Stimulated activated CD4-positive, alpha-beta T cell treated with anti-CD3 and anti-CD28 coated beads, Interleukin-4, amount 100 ng/mL, for 4 hours (primary cell): ENCODE results near the gene CEMIP2.
A peak's percentile ranks its signal among the peaks of the same experiment; 100 is the strongest.
"Not testable (repeated sequence)": the region's sequence is repeated elsewhere in the genome, so short reads cannot be mapped to it uniquely, and the experiment has no call there.

Experiments
- DNase-seq, 2 experiments: peaks; one replicate each; pipeline ENCODE4 v3.0.0-alpha.2; 2020

The CEMIP2 gene

DNA sequence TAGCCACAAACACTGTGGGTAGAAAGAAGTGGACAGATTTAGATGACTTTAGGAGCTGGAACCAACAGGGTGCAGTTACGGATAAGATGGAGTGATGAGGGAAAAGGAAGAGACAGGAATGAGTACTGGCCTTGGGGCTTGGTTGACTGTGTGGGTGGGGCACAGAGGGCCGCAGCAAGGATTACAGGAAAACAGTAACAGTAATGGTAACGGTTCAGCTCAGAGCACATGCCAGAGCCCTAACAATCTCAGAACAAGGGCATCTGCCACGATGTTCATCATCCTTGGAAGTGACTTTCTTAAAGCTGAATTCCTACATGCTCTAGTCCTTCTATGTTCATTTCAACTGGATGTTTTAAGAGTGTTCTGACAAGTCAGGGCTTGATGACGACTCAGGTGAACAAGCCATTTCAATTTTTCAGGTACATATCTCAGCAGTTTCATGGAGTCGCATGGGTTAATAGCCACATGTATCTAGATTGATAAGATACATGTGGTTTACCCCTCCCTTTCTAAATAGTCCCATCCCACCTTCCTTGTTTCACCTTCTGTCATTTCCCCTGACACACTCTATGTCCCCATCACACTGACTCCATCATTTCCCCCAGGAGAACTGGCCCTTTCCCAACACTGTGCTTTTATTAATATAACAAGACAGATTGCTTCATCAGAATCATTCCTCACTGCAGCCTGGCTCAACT is 65.0 kb downstream of the CEMIP2 start:
- DNase-seq = no peak

DNA sequence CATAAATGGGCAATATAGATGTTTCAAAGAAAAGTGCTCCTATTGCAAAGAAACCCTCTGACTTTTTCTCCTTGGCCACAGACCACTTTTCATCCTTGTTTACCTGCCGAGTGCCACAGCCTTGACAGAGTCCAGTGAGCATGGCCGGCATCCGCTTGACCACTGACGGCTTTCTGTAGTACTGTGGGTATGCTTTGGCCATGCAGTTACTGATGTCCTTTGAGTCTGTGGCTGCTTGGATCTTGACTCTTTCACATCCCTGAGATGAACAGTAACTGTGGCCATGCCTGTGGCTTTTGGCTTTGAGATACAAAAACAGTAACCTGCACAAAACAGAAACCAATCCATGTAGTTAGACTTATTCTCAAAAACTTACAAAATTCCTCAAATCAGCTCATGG is 70.4 kb downstream of the CEMIP2 start:
- DNase-seq = no peak

DNA sequence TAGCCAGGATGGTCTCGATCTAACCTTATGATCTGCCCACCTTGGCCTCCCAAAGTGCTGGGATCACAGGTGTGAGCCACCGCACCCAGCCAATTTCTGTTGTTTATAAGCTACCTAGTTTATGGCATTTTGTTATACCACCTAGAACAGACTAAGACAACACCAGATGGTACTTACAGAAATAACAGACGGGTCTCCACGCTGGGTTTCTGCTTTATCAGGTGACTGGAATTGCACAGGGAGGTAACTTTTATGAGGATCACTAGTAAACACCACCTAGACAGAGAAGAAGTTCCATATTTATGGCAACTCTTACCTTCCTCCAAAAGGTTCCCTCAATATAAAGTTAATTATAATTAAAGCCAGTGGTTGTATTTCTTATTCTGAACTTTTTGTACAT is 74.0 kb downstream of the CEMIP2 start:
- no peak for DNase-seq

DNA sequence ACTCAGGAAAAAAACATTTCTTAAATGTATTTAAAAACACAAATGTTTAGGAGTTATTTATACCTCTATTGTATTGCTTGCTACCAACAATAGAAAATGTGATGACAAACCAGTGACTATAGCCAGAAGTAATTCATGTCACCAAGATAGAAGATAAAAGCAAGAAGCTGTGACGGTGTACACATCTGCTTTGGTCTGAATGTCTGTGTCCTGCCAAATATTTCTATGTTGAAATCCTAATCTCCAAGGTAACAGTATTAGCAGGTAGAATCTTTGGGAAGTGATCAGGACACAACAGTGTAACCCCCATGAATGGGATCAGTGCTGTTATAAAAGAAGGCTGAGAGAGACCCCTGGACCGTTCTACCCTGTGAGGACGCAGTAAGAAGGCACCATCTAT is 74.7 kb downstream of the CEMIP2 start:
- DNase-seq = no peak

DNA sequence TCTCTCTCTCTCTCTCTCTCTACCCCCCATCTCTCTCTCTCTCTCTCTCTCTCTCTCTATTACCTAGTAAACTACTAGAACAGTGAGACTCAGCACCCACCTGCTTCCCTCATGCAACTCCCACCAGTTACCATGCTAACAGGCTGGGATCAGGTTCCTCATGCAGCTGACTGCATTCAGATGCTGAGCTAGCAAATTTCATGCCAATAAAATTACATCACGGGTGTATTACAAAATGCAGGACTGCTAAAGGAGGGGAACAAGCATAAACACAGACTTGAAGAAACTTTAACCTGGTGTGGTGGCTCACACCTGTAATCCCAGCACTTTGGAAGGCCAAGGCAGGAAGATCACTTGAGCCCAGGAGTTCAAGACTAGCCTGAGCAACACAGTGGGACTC is 76.0 kb downstream of the CEMIP2 start:
- no peak for DNase-seq

DNA sequence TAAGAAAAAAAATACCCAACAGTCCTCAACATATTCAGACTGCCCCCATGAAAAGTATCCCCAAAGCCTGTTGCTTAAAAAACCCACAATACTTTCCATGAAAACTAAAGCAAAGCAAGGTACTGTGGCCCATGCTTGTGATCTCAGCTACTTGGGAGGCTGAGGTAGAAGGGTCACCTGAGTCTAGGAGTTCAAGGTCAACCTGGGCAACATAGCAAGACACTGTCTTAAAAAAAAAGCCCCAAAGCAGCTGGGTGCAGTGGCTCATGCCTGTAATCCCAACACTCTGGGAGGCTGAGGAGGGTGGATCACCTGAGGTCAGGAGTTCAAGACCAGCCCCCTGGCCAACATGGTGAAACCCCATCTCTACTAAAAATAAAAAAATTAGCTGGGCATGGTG is 76.7 kb downstream of the CEMIP2 start:
- not testable (repeated sequence) for DNase-seq

DNA sequence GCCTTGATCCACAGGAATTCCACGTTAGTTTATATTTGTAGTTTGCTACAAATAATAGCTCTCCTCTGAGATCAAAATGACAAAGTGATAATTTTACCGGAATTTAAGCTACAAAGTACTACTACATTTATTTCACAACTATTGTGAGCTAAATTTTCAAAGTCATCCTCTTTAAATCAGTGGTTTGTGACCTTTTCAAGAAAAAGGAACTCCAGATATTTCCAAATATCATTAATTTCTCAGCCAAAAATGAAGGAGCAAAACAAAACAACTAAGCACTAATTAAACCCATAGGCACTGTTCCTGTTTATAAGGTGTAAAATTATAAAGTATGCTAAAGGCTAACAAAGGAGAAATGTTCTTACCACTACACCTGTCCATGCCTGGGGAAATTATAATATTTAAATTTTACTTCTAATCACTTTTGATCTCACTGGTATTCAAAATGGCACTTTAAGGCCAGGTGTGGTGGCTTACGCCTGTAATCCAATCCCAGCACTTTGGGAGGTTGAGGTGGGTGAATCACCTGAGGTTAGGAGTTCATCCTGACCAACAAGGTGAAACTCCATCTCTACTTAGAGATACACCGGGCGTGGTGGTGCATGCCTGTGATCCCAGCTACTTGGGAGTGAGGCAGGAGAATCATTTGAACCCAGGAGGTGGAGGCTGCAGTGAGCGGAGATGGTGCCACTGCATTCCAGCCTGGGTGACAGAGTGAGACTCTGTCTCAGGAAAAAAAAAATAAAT is 77.5 kb downstream of the CEMIP2 start:
- DNase-seq = no peak

DNA sequence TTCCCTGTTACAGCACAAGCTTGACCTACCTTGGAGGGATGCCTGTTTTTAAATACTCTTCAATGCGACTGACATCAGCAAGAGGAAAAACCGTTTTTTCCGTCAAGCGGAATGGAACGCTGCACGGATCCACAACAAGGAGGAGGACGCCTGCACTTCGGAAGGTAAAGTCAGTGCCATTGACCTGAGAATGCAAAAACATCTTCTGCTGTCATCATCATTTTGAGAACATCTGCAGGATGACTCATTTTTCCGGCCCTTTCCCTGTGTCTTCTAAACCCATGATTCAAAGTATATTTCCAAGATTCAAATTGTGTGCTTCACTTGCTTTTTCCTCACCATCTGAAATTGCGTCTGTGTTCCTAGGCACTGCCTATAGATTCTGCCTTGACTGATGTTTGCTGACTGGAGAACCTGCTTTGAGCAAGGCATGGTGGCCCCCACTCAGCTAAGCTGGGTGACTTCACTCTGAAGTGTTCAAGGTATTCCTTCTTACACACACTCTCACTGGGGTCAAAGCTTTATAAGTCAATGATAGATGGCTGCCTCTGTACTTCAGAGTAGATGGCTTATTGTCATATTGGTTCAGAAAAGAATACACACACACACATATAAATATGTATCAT is 78.1 kb downstream of the CEMIP2 start:
- DNase-seq = no peak

DNA sequence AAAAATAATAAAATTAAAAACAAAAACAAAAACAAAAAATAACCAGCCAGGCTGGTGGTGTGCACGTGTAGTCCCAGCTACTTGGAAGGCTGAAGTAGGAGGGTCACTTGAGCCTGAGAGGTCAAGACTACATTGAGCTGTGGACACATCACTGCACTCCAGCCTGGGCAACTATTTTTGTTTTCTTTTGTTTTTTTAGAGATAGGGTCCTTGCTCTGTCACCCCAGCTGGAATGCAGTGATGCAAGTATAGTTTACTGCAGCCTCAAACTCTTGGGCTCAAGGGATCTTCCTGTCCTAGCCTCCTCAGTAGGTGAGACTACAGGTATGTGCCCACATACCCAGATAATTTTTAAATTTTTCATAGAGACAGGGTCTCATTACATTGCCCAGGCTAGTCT is 80.6 kb downstream of the CEMIP2 start:
- DNase-seq = no peak

DNA sequence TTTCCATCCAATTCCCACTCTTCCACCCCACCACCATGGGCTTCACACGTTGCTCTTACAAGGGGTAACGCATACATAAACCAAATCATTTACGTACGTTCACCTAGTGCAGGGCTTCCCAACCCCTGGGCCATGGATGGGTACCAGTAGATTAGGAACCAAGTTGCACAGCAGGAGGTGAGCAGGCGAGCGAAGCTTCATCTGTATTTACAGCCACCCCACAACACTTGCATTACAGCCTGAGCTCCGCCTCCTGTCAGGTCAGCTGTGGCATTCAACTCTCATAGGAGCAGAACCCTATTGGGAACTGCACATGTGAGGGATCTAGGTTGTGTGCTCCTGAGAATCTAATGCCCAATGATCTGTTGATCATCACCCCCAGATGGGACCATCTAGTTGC is 82.3 kb downstream of the CEMIP2 start:
- no peak for DNase-seq

DNA sequence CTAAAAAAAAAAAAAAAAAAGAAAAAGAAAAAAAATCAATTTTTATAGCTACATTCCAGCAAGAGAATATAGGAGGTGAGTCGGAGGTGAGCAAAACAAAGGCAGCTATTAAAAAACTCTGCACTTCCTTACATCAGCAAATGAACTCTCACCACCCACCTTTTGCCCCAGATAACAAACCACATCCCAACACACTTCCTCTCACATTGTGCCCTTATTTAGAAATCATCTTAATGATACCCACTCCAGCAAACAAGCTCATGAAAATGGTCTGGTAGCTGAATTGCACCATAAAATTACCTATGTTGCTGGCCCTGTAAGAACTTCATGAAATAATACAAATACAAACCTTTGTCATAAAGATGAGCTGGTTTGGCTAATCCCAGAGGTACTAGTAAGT is 82.9 kb downstream of the CEMIP2 start:
- peak in 1 of 2 experiments; percentile 19 for DNase-seq

DNA sequence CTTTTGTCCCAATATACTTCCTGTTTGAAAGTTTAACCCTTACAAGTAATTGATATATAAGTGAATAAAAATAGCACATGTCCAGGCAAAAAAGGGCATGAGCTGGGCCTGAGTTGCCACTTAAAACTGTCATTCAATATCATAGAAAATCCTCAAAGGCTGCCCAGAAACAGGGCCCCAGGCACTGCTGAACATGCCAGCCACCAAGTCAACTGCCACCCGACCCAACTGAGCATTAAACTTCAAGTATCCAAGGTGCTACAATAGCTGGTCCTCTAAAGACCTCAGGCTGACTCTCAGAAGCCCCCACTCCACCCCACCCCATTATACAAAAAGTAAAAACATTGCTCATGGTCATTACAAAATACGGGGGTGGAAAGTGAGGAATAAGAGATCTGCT is 83.7 kb downstream of the CEMIP2 start:
- DNase-seq = no peak

DNA sequence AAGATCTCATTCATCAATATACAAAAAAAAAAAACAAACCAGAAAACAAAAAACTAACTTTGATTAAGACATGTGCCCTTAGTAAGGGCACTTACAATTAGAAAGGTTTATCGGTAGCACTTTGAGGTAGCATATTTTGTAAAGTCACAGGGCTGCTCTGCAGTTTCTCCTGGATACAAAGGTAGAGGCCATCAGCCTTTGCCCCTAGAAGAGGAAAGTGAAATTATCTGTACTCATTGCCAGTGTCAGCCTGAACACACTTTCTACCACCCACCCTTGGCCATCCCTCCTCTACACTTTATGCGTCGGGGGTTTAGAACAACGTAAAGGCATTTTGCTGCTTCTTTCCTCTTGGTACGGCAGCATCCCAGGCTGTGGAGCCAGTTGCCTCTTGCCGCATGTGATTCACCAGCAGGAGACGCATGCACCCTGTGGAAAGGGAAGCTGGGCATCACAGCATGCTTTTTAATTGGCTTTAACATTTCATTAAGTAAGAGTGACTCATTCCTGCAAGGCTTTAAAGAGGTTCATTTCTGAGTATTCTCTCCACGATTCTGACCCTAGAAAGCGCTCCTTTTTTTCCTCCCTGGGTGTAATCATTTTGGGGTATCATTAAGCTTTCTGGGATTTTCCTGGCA is 84.6 kb downstream of the CEMIP2 start:
- no peak for DNase-seq

DNA sequence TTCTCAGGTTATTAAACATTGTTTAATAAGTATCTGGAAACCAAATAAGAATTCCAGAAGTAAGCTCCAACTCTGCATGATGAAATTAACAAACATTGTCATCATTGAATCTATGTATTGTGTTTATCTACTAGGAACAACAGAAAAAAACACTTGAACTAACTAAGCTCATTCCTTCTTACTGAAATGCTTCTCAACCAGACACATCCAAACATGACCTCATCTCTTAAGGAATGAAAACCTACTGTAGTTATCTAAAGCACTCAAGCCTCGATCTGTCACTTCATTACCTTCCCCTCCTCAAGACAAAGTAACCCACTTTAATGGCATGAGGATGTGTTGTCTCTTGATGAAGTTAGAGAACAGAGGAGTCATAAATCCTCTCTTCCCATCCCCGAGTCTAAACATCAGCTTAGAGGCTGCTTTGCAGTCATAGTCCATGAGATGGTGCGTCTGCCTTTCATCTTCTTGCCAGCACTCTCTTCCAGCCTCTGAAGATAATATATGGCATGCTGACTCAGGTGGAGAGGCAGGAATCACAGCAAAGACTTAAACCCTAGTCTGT is 86.5 kb downstream of the CEMIP2 start:
- no peak for DNase-seq

DNA sequence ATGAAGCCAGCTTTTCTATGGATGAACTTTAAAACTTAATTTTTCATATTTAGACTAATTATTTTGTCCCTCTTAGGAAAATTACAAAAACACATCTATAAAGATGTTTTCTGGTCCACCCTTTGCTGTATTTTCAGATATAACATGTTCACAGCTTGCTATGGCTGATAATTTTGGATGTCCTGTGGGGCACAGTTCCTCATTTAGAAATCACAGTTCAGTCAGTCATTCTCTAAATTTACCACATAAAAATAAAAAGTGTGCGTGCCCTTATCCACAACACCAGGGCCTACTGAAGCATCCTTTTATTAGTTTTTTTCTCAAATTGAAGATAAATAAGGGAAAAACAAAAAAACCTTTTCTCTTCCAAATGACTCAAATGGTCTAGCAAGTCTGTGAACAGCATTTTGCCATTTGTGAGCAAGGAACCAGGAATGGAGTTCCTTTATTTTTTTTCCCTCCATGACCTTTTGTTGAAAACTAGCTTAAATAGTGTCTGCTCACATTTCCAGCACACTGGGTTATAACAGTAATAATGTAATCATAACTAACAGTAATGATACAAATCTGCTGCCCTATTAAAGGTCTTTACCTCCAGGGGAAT is 87.1 kb downstream of the CEMIP2 start:
- DNase-seq = no peak

DNA sequence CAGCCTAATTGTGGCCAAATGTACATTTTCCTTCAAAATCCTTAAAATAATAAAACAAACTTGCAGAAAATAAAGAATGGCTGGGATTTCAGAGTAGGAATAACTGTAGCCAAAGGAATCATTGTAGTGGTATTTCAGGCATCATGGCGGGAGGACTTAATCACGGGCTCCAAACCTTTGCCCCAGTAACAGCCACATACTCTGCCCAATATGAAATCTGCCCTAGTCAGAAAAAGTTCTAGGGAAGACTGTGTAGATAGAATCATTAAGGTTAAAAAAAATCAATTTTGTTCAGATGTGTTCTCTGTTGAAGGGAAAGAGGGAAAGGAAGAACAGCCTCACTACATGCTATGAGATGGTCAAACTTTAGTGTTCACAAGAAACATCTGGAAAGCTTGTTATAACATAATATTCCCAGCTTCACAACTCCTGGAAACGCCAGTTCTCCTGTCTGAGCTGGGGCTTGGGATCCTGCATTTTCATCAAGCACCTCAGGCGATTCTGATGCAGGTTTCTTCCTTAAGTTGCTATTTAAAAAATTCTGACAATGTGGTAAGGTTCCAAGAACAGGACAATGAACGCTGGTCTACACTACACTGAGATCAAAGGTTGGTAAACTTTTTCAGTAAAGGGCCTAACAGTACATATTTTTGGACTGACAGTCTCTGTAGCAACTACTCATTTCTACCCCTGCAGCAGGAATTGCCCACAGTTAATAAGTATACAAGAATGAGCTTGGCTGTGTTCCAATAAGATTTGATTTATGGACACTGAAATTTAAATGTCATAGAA is 87.9 kb downstream of the CEMIP2 start:
- no peak for DNase-seq

DNA sequence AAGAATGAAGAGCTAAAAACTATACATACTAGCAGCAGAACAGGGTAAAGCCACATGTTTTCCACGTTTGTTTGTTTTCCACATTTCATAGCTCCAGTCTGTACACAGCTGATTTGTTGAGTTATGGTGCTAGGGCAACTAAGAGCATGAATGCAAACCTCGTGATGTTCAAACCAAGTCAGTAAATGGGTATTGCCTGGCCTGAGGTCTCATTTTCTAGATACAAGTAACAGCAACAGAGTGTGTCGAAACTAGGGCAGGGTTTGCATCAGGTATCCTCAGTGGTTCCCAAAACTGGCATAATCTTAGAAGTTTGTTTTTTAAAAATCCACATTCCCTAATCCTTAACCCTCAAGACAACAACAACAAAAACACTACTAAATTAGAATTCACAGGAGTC is 89.3 kb downstream of the CEMIP2 start:
- DNase-seq = no peak

DNA sequence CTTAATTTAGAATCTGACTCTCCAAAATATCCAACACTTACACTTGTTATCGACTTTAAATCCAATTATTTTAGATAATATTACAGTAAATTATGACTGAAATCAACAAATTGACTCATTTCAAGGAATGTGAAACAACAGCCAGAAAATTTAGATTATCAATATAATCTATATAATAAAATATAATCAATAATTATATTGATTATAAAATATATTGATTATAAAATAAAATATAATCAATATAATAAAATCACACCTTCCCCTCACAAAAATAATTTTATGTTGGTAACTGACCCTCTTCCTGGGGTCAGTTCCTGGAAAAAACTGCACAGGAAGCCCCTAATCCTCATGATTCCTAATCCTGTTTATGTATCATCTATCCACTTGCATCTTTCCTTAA is 91.1 kb downstream of the CEMIP2 start:
- DNase-seq = no peak

DNA sequence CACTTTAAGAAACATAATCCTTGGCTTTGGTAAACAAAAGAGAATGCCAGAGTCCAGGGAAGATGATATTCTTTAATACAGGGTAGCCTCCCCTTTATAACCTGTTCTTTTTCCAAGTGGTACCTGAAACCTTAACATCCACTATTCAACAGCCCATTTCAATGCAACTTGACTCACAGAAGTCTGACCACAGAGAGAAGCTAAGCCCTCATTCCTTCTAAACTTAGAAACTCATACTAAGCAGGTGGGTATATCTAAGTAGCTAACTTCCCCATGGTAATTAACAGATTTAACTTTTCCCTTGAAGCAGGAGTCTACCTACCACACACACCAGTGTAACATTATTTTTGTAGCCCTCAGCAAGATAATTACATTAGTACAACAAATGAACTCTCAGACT is 91.9 kb downstream of the CEMIP2 start:
- no peak for DNase-seq

DNA sequence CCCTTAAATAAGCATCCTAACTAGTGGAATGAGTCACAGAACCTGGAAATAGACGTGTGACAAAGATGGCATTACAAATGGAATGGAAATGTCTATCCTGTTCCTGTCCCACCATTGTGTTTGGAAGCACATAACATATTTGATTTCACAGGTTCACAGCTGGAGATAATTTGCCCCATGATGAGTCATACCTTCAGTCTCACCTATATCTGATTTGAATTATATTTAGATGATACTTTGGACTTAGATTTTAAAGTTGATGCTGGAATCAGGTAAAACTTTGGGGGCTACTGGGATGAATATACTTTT is 92.5 kb downstream of the CEMIP2 start:
- no peak for DNase-seq

DNA sequence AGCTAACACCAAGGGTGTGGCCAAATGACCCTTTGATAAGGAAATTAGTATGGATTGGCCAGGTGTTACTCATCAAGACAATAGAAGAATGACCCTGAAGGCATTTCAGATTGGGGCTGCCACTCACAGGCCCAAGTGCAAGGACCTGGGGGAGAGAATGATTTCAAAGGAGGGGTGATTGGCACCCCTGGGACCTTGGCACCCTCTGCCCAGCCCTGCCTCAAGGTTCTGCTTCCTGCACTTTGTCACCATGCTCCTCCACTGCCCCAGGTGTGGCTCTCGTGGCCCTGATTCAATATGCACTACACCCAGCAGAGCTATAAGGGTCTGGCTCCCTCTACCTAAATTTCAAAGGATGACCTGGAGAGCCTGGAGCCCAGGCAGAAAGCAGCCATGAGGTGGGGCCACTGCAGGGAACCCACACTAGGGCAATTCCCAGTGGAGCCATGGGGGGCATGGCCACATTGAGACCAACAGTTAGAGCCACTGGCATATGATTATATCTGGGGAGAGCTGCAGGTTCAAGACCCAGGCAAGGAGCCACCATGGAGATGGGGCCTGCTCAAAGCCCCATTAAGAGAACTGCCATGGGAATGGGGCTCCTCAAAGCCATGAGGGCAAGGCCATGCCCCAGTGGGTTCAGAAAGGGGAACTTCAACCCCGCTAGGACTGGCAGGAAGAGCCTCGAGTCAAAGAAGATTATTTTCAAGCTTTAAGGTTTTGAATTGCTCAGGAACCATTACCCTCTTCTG is 93.0 kb downstream of the CEMIP2 start:
- DNase-seq = no peak

DNA sequence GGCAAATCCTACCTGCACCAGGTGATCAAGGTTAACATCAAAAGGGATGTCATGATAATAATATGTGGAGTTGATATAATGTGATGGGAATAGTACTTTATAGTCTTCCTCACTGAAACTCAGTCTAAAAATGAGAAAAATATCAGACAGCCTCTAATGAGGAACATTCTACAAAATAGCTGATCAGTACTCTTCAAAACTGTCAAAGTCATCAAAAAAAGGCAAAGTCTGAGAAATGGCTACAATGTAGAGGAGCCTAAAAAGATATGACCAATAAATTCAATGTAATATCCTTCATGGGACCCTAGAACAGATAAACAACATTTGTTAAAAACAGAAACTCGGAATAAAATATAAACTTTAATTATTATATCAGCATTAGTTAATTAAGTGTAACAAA is 95.7 kb downstream of the CEMIP2 start:
- DNase-seq = no peak
